Neuronal stem cell (in vitro differentiated cells): ENCODE results near the gene ASF1B.
A peak's percentile ranks its signal among the peaks of the same experiment; 100 is the strongest.

Experiments
- DNase-seq: peaks from one replicate; pipeline ENCODE4 v3.0.0-alpha.2; 2013; ENCODE audit warnings: low spot score
- H2AFZ ChIP-seq: one replicate; pipeline ENCODE4 v1.6.1; 2013; ENCODE audit warnings: mild to moderate bottlenecking, low read length, inconsistent platforms
- H2AK5ac ChIP-seq: 2 replicates; pipeline ENCODE4 v1.6.1; 2013; ENCODE audit warnings: low read depth, mild to moderate bottlenecking, inconsistent platforms, low read length, moderate library complexity, mixed read lengths
- H2BK120ac ChIP-seq: 2 replicates; pipeline ENCODE4 v1.6.1; 2013; ENCODE audit warnings: low read depth, mild to moderate bottlenecking, inconsistent platforms, low read length, moderate library complexity, mixed read lengths
- H2BK12ac ChIP-seq: one replicate; pipeline ENCODE4 v1.6.1; 2013; ENCODE audit warnings: low read length, inconsistent platforms
- H2BK15ac ChIP-seq: 2 replicates; pipeline ENCODE4 v1.6.1; 2013; ENCODE audit warnings: mild to moderate bottlenecking, low read length, inconsistent platforms, mixed read lengths
- H2BK5ac ChIP-seq: one replicate; pipeline ENCODE4 v1.6.1; 2013; ENCODE audit warnings: inconsistent platforms, mild to moderate bottlenecking, low read length, moderate library complexity
- H3K14ac ChIP-seq: one replicate; pipeline ENCODE4 v1.6.1; 2013; ENCODE audit warnings: low read length, inconsistent platforms
- H3K18ac ChIP-seq: 2 replicates; pipeline ENCODE4 v1.6.1; 2013; ENCODE audit warnings: low read length, inconsistent platforms
- H3K23ac ChIP-seq: 2 replicates; pipeline ENCODE4 v1.6.1; 2013; ENCODE audit warnings: low read depth, mild to moderate bottlenecking, mixed read lengths, low read length, inconsistent platforms; ENCODE audit not compliant: poor library complexity
- H3K27ac ChIP-seq: replicated peaks from 3 replicates; pipeline ENCODE4 v1.5.1; 2013; ENCODE audit warnings: low read length, inconsistent platforms
- H3K27me3 ChIP-seq, 3 experiments: 2 replicates each; pipeline ENCODE4 v1.6.1; 2013; ENCODE audit warnings: low read length in 3 of 3, mild to moderate bottlenecking in 2 of 3, inconsistent platforms in 1 of 3, low read depth in 1 of 3, mixed read lengths in 1 of 3, moderate library complexity in 1 of 3; ENCODE audit not compliant: control insufficient read depth in 3 of 3, insufficient read depth in 3 of 3
- H3K36me3 ChIP-seq, 2 donors: replicated peaks in 1 of 2; 2 replicates each; pipeline ENCODE4 v1.6.1; 2013; ENCODE audit warnings: low read length in 2 of 2; ENCODE audit not compliant: control insufficient read depth in 2 of 2, insufficient read depth in 2 of 2
- H3K4ac ChIP-seq: 2 replicates; pipeline ENCODE4 v1.6.1; 2013; ENCODE audit warnings: inconsistent platforms, mild to moderate bottlenecking, low read length, moderate library complexity
- H3K4me1 ChIP-seq, 2 donors: 1 replicate in 1 of 2; 2 replicates in 1 of 2; pipeline ENCODE4 v1.6.1; 2013; ENCODE audit warnings: low read length in 2 of 2, low read depth in 1 of 2; ENCODE audit not compliant: control insufficient read depth in 2 of 2, insufficient read depth in 1 of 2
- H3K4me2 ChIP-seq: one replicate; pipeline ENCODE4 v1.6.1; 2013; ENCODE audit warnings: mild to moderate bottlenecking, low read length, inconsistent platforms; ENCODE audit not compliant: insufficient read depth, poor library complexity, severe bottlenecking
- H3K4me3 ChIP-seq, 2 donors: 2 replicates each; pipeline ENCODE4 v1.5.1; 2013; ENCODE audit warnings: low read length in 2 of 2, mild to moderate bottlenecking in 2 of 2, inconsistent platforms in 1 of 2, moderate library complexity in 1 of 2
- H3K79me1 ChIP-seq: one replicate; pipeline ENCODE4 v1.6.1; 2013; ENCODE audit warnings: low read depth, mild to moderate bottlenecking, inconsistent platforms, low read length, moderate library complexity
- H3K9ac ChIP-seq: one replicate; pipeline ENCODE4 v1.6.1; 2013; ENCODE audit warnings: mild to moderate bottlenecking, low read depth, low read length, inconsistent platforms; ENCODE audit not compliant: poor library complexity
- H3K9me3 ChIP-seq, 2 donors: replicated peaks in 1 of 2; 2 replicates each; pipeline versions ENCODE3 to v1.6.1; 2013; ENCODE audit warnings: low read length in 2 of 2, mild to moderate bottlenecking in 2 of 2, inconsistent platforms in 1 of 2, low read depth in 1 of 2, mixed read lengths in 1 of 2, moderate library complexity in 1 of 2; ENCODE audit not compliant: control insufficient read depth in 2 of 2, insufficient read depth in 1 of 2
- H4K8ac ChIP-seq: one replicate; pipeline ENCODE4 v1.6.1; 2013; ENCODE audit warnings: low read depth, mild to moderate bottlenecking, inconsistent platforms, low read length, moderate library complexity
- H4K91ac ChIP-seq: one replicate; pipeline ENCODE4 v1.6.1; 2013; ENCODE audit warnings: low read length, low read depth, mild to moderate bottlenecking, inconsistent platforms; ENCODE audit not compliant: poor library complexity
- WGBS, 2 donors: extraction: QIAGEN DNeasy Blood & Tissue Kit; methylation state at CpG; one replicate each; pipeline ENCODE4 v1.1.7; 2013; ENCODE audit warnings: missing lambda C conversion rate in 2 of 2, mixed read lengths in 1 of 2; ENCODE audit not compliant: insufficient read length in 2 of 2, insufficient replicate concordance in 1 of 2; ENCODE audit errors: extremely low coverage in 2 of 2; 5-methylcytosine and 5-hydroxymethylcytosine counted together

ASF1B gene

GRCh38 chr19:14156122-14156521, 19.7 kb upstream of the ASF1B start:
- Histone ChIP-seq H3K14ac (no peak overlapping the region), H3K79me1 (peaks cover 8% of the 10 kb centered on the region), H3K23ac (peak overlapping the region; percentile 10), H4K8ac (peak overlapping the region; percentile 52), H2BK12ac (no peak overlapping the region), H3K27ac (no peak overlapping the region), H3K36me3 (peaks cover 69 to 81% of the 10 kb centered on the region in 2 donors), H2AFZ (no peak overlapping the region), H3K4me1 (no peaks in the 10 kb centered on the region), H3K4ac (no peak overlapping the region), H2BK15ac (no peak overlapping the region), H2BK5ac (no peak overlapping the region), H3K4me3 (no peak overlapping the region), H4K91ac (no peak overlapping the region), H3K27me3 (no peaks in the 10 kb centered on the region), H3K4me2 (no peak overlapping the region), H3K18ac (no peak overlapping the region), H3K9me3 (no peaks in the 10 kb centered on the region), H3K9ac (no peak overlapping the region), H2AK5ac (no peak overlapping the region), H2BK120ac (no peak overlapping the region)
- no CpG with 5 or more reads among the region's 12 CpGs for WGBS, 2 donors
- no peak for DNase-seq

GRCh38 chr19:14155371-14155770, 19.0 kb upstream of the ASF1B start:
- Histone ChIP-seq H3K27ac (no peak overlapping the region), H2BK12ac (no peak overlapping the region), H3K4me1 (no peaks in the 10 kb centered on the region), H3K27me3 (no peaks in the 10 kb centered on the region), H3K36me3 (peaks cover 67 to 80% of the 10 kb centered on the region in 2 donors), H3K9ac (no peak overlapping the region), H3K4ac (no peak overlapping the region), H3K9me3 (no peaks in the 10 kb centered on the region), H3K23ac (no peak overlapping the region), H4K91ac (no peak overlapping the region), H3K18ac (no peak overlapping the region), H3K4me2 (no peak overlapping the region), H2AK5ac (no peak overlapping the region), H2AFZ (no peak overlapping the region), H2BK120ac (no peak overlapping the region), H4K8ac (no peak overlapping the region), H2BK15ac (no peak overlapping the region), H3K14ac (no peak overlapping the region), H2BK5ac (no peak overlapping the region), H3K79me1 (peaks cover 8% of the 10 kb centered on the region), H3K4me3 (no peak overlapping the region)
- WGBS, 2 donors = no CpG with 5 or more reads among the region's 17 CpGs
- DNase-seq = no peak

GRCh38 chr19:14152713-14153112, 16.3 kb upstream of the ASF1B start:
- H3K23ac ChIP-seq = no peak overlapping the region
- H2AFZ ChIP-seq = no peak overlapping the region
- no peak overlapping the region for H4K8ac ChIP-seq
- H3K36me3 ChIP-seq = peaks cover 47 to 54% of the 10 kb centered on the region in 2 donors
- no peak overlapping the region for H3K4me2 ChIP-seq
- H3K9ac ChIP-seq = no peak overlapping the region
- H3K27me3 ChIP-seq = no peaks in the 10 kb centered on the region
- DNase-seq = no peak
- no peak overlapping the region for H2AK5ac ChIP-seq
- peaks cover 13 to 17% of the 10 kb centered on the region in 2 donors for H3K4me1 ChIP-seq
- H2BK120ac ChIP-seq = no peak overlapping the region
- peaks cover 13% of the 10 kb centered on the region for H3K79me1 ChIP-seq
- no peaks in the 10 kb centered on the region for H3K9me3 ChIP-seq
- H3K4ac ChIP-seq = no peak overlapping the region
- no peak overlapping the region for H3K4me3 ChIP-seq
- no peak overlapping the region for H2BK15ac ChIP-seq
- no peak overlapping the region for H3K14ac ChIP-seq
- H2BK5ac ChIP-seq = no peak overlapping the region
- H3K27ac ChIP-seq = no peak overlapping the region
- WGBS, 2 donors = no CpG with 5 or more reads among the region's 12 CpGs
- H4K91ac ChIP-seq = no peak overlapping the region
- H2BK12ac ChIP-seq = no peak overlapping the region
- H3K18ac ChIP-seq = peak overlapping the region; percentile 48

- Histone ChIP-seq H2BK15ac (no peak overlapping the region), H3K4me1 (peaks cover 13 to 17% of the 10 kb centered on the region in 2 donors), H3K36me3 (peaks cover 32 to 38% of the 10 kb centered on the region in 2 donors), H3K4ac (no peak overlapping the region), H2AFZ (no peak overlapping the region), H3K4me3 (no peak overlapping the region), H2BK120ac (no peak overlapping the region), H3K14ac (no peak overlapping the region), H3K27me3 (no peaks in the 10 kb centered on the region), H2BK12ac (no peak overlapping the region), H3K18ac (peak overlapping the region; percentile 71), H4K91ac (no peak overlapping the region), H4K8ac (no peak overlapping the region), H3K9me3 (no peaks in the 10 kb centered on the region), H2BK5ac (peak overlapping the region; percentile 39), H3K23ac (peak overlapping the region; percentile 65), H3K27ac (no peak overlapping the region), H3K9ac (peak overlapping the region; percentile 60), H2AK5ac (no peak overlapping the region), H3K4me2 (no peak overlapping the region), H3K79me1 (peaks cover 15% of the 10 kb centered on the region)
- DNase-seq = no peak
- WGBS, 2 donors = no CpG with 5 or more reads among the region's 47 CpGs
Observed at GRCh38 chr19:14150770-14151661, 14.6 kb upstream of the ASF1B start.
